Right lobe of liver (tissue), 6 donors: ENCODE data around the gene TGFBR2. TPM values are rescaled to one million over a fixed set of nuclear protein-coding genes. Genes with fewer than 3 reads are reported as not detected.

Experiments used
- ATAC-seq, 4 donors: fragments of 200-7000 bp; cut with Tn5 transposase; one replicate each; pipeline ENCODE4 v1.9.1; 2020; ENCODE audit warnings: mild to moderate bottlenecking in 4 of 4, moderate library complexity in 4 of 4
- DNase-seq, 3 donors: peaks; one replicate each; pipeline ENCODE4 v3.0.0-alpha.2; 2020
- H3K27ac ChIP-seq, 3 donors: fragments of 200-600 bp; one replicate each; pipeline ENCODE4 v1.8.0; 2022
- H3K27me3 ChIP-seq, 2 donors: fragments of 200-600 bp; one replicate each; pipeline ENCODE4 v1.8.0; 2022
- H3K36me3 ChIP-seq, 4 donors: fragments of 200-600 bp; sonication (generic) in 1 of 4; one replicate each; pipeline versions ENCODE4 v1.5.1 to v1.8.0; 2017 to 2022; ENCODE audit warnings: control low read depth in 1 of 4
- H3K4me1 ChIP-seq, 4 donors: fragments of 200-600 bp; sonication (generic) in 1 of 4; one replicate each; pipeline versions ENCODE4 v1.5.1 to v1.8.0; 2017 to 2022; ENCODE audit warnings: control low read depth in 1 of 4
- H3K4me3 ChIP-seq, 3 donors: fragments of 200-600 bp; one replicate each; pipeline ENCODE4 v1.8.0; 2022
- H3K9me3 ChIP-seq, 4 donors: fragments of 200-600 bp; sonication (generic) in 1 of 4; one replicate each; pipeline versions ENCODE4 v1.5.1 to v1.8.0; 2017 to 2022; ENCODE audit warnings: control low read depth in 1 of 4
- POLR2A ChIP-seq: fragments of 450-650 bp; IDR thresholded peaks from one replicate; pipeline ENCODE4 v1.6.1; 2017; ENCODE audit warnings: antibody characterized with exemption, mild to moderate bottlenecking
- WGBS: methylation state at CpG from one replicate; pipeline ENCODE4 v1.1.6; 2018; ENCODE audit warnings: low coverage, low lambda C conversion rate; ENCODE audit not compliant: insufficient coverage; ENCODE audit errors: missing lambda C conversion rate; 5-methylcytosine and 5-hydroxymethylcytosine counted together
- intact Hi-C, 2 donors: fragments of 100-400 bp; cut with DNase I; formaldehyde crosslinking; loops; one replicate each; pipeline versions ENCODE4 v1.11.2 to v1.14.1; 2022
- total RNA-seq, 6 experiments: library from RNA; depleted of rRNA in 2 of 6; stranded (reverse); fragments of >200 nt in 2 of 6; fragmentation: NEBNext Ultra II Directional in 3 of 6; extraction: Animal tissue kit (Norgen Biotek cat#: 25700) in 3 of 6; gene quantifications; one replicate each; pipeline versions ENCODE4 v1.1.0 to v1.2.4, GENCODE V29; 2016 to 2023
- TF ChIP-seq, protein P1 (sequence below), 4 donors: fragments of 200-600 bp in 3 of 4; fragments of 450-650 bp in 1 of 4; IDR thresholded peaks; one replicate each; pipeline versions ENCODE4 v1.5.1 to v1.8.0; 2016 to 2022; ENCODE audit warnings: antibody characterized with exemption in 4 of 4, mild to moderate bottlenecking in 2 of 4
- donor health status: DM: no; HTN: yes; CAD: no.
- donor health status: DM: no; HTN: no; CAD: no.
- donor health status: DM: no; HTN: no; CAD: no.
- donor health status: DM: no; HTN: yes; CAD: no.
- donor health status: DM: no; HTN: yes; CAD: no.

Gene TGFBR2
- total RNA-seq, 6 experiments from 2014 or later = 24.9 to 52.6 (median 45.5) TPM

DNA sequence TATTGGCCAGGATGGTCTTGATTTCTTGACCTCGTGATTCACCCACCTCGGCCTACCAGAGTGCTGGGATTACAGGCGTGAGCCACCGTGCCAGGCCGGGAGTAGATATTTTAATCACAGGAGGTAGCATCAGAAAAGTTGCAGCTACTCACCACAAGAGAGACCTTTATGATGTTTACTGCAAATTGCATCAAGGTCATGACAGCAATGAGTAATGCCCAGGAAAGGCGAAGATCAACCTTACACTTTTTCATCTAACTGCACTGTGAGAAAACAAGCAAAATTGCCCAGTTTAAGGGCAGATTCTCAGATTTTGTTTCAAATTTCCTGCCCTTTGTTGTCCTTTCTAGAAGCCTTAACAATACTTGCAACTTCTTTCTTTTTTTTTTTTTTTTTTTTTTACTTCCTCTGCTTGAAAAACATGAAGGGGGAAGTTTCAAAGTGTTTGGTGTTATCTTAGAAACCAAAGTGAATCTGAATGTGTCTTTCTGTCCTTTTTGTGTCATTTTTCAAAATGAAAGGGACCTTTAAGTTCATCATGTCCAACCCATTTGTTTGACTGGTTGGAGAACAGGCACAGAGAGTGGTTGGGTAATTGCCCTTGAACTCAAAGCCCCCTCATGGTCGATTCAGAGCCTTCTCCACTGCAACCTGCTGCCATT, 25.0 kb downstream of the TGFBR2 start:
- peaks cover 0 to 64% (median 14%) of the 10 kb centered on the region in 4 donors for H3K4me1 ChIP-seq
- ATAC-seq = peak; percentile 16 to 49 (median 39)
- TF ChIP-seq POLR2A = no peak
- TF ChIP-seq, protein P1, sequence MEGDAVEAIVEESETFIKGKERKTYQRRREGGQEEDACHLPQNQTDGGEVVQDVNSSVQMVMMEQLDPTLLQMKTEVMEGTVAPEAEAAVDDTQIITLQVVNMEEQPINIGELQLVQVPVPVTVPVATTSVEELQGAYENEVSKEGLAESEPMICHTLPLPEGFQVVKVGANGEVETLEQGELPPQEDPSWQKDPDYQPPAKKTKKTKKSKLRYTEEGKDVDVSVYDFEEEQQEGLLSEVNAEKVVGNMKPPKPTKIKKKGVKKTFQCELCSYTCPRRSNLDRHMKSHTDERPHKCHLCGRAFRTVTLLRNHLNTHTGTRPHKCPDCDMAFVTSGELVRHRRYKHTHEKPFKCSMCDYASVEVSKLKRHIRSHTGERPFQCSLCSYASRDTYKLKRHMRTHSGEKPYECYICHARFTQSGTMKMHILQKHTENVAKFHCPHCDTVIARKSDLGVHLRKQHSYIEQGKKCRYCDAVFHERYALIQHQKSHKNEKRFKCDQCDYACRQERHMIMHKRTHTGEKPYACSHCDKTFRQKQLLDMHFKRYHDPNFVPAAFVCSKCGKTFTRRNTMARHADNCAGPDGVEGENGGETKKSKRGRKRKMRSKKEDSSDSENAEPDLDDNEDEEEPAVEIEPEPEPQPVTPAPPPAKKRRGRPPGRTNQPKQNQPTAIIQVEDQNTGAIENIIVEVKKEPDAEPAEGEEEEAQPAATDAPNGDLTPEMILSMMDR (IDR thresholded peaks at IDR 0.05) = no peak
- H3K27ac ChIP-seq = peak overlapping the region; percentile 8 to 92 (median 53)
- no peaks in the 10 kb centered on the region for H3K36me3 ChIP-seq
- H3K4me3 ChIP-seq = no peak overlapping the region
- intact Hi-C loops = no loop called here
- no peaks in the 10 kb centered on the region for H3K9me3 ChIP-seq
- no peaks in the 10 kb centered on the region for H3K27me3 ChIP-seq
- no peak for DNase-seq
- 39% methylated on average over 7 of the region's 7 CpGs for WGBS

DNA sequence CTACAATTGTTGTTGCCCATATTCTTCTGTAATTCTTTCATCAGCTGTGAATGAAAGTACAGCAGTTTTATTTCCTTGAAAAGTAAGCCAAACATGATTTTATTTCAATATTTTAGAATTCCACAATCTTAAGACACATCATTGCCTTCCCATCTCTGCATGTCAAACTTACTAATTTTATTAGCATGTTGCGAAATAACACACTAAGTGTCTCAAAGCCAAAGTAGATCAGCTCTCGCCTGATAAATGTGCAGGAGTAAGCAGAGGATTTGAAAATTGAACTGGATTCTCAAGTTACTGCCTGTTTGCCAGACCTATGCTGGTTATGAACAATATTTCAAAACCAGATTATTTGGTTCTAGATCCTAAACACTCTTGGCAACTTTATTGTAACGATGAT, 25.7 kb downstream of the TGFBR2 start:
- WGBS = 63% methylated on average over 3 of the region's 3 CpGs
- DNase-seq (no peak), ATAC-seq (peak in 1 of 4 donors; percentile 19)
- peaks cover 0 to 57% (median 11%) of the 10 kb centered on the region in 4 donors for H3K4me1 ChIP-seq
- H3K9me3 ChIP-seq = no peaks in the 10 kb centered on the region
- no peak overlapping the region for H3K4me3 ChIP-seq
- TF ChIP-seq POLR2A = no peak
- TF ChIP-seq, protein P1 (IDR thresholded peaks at IDR 0.05) = no peak
- no peaks in the 10 kb centered on the region for H3K36me3 ChIP-seq
- H3K27ac ChIP-seq = peak overlapping the region in 2 of 3 donors; percentile 53 to 92
- intact Hi-C loops = no loop called here
- H3K27me3 ChIP-seq = no peaks in the 10 kb centered on the region

DNA sequence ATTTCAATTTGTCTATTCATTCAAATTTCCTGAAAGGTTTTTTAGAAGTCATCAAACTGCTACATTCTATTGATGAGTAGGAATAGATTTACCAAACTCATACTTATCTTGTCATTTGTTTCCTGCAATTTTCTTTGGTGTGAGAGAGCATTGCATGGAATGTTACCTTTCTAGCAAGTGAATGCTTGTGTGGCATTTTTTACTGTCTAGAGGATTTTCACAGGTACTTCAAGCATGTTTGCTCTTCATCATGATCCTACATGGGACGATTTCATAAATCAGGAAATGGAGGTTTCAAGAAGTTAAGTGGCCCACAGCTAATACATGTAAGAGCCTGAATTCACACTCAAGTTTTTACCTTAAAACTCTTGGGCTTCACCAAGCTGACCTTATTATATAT, 26.1 kb downstream of the TGFBR2 start:
- no peak overlapping the region for H3K27ac ChIP-seq

DNA sequence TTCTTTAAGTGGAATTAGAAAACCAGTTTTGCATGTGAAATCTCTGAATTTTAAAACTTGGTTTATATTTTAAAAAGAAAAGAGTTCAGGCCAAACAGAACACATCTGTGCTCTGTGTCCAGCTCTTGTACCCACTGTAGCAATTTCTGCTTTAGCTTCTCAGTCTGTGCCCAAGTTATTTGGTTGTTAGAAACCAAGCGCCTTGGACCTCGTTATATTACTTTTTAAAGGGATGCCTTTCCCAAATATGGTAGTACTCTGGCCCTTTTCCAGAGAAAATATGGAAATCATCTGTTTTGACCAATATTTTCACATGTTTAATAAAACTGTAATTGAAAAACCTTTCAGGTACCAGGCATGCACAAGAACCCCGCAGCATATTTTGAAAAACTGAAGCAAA, 27.3 kb downstream of the TGFBR2 start:
- no peak overlapping the region for H3K4me3 ChIP-seq
- WGBS = 81% methylated on average over 3 of the region's 3 CpGs
- intact Hi-C loops = no loop called here
- no peaks in the 10 kb centered on the region for H3K27me3 ChIP-seq
- H3K36me3 ChIP-seq = no peaks in the 10 kb centered on the region
- no peak overlapping the region for H3K27ac ChIP-seq
- no peak for TF ChIP-seq POLR2A
- TF ChIP-seq, protein P1 (IDR thresholded peaks at IDR 0.05) = no peak
- peaks cover 0 to 47% (median 8%) of the 10 kb centered on the region in 4 donors for H3K4me1 ChIP-seq
- DNase-seq (no peak), ATAC-seq (no peak)
- H3K9me3 ChIP-seq = no peaks in the 10 kb centered on the region

More for the DNA sequence above, 26.1 kb downstream of the TGFBR2 start:
- intact Hi-C loops = no loop called here
- no peaks in the 10 kb centered on the region for H3K36me3 ChIP-seq
- TF ChIP-seq, protein P1 (IDR thresholded peaks at IDR 0.05) = no peak
- no peaks in the 10 kb centered on the region for H3K9me3 ChIP-seq
- DNase-seq (no peak), ATAC-seq (no peak)
- no peaks in the 10 kb centered on the region for H3K27me3 ChIP-seq
- no peak overlapping the region for H3K4me3 ChIP-seq
- H3K4me1 ChIP-seq = peaks cover 0 to 53% (median 8%) of the 10 kb centered on the region in 4 donors
- 43% methylated on average over 1 of the region's 1 CpG for WGBS
